HG03342 (cell line): Measurements from ENCODE around the gene RBMS3.
A peak's percentile ranks its signal among the peaks of the same experiment; 100 is the strongest.

Experiments
- ATAC-seq: cut with Tn5 transposase; IDR thresholded peaks from one replicate; pipeline ENCODE4 v1.9.1; 2021; ENCODE audit warnings: mild to moderate bottlenecking, moderate library complexity; ENCODE audit not compliant: unreplicated experiment

RBMS3 gene

GRCh38 chr3:29701326-29701983, 420.6 kb downstream of the RBMS3 start:
- ATAC-seq = no peak

DNA sequence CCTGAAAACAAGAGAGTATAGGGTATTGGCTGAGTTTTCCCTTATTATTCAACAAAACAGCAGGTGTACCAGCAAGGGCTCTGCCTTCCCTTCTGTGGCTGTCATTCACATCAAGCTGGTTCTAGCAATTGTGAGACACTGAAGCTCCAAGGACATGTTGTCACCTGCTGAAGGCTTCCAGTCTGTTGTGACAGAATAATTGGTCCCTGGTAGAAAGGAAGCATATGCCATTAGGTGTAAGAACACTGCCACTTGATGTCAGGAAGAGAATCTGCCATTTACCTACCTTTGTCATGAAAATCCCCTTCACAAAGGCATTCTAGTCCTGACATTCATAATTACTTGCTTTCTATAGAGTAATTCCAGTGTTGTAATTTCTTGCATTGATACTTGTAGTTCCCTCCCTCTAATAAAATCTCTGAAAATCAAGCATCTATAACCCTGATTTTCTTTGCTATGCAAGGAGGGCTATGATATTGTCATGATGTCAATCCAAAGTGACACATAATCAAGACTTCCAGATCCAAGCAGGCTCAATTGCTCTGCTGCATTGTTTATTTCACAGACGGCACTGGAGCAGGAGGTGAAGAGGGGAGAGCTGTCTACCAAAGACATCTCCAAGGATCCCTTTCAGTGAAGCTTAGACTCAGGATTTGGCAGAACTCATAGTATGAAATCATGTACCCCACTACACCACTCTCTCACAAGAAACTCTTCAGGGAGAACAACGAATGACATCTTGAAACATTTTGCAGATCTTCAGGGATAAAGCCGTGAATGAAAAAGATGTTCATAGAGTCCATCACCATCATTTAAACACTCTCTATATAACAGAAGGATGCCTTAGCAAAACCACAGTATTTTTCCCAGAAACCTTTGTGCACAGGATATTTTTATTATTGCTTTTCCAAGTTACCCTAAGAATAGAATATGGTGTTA, 425.3 kb downstream of the RBMS3 start:
- ATAC-seq = no peak

- ATAC-seq = no peak
Observed at GRCh38 chr3:29708884-29709283, 428.0 kb downstream of the RBMS3 start.

DNA sequence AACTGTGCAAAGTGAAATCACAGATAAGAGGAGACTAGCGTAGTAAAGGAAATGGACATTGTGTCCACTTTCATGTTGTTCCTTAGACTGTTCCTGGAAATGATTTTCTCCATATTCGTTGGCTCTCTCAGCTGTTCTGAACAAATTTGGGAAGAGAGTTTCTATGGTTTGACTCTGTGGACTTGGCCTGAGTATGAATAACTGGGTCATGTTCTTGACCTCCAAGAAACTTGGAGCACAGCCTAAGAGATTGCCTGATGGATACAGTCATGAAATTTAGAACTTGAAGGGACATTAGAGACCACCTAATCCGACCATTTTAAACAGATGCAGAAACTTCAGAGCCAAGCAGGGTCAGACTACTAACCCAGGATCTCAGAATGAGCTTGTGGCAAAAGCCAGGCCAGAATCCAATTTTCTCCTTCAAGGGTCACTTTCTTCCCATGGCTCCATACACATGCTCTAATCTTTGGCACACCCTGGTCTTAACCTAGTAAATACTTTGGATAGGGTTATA, 430.4 kb downstream of the RBMS3 start:
- ATAC-seq = no peak

DNA sequence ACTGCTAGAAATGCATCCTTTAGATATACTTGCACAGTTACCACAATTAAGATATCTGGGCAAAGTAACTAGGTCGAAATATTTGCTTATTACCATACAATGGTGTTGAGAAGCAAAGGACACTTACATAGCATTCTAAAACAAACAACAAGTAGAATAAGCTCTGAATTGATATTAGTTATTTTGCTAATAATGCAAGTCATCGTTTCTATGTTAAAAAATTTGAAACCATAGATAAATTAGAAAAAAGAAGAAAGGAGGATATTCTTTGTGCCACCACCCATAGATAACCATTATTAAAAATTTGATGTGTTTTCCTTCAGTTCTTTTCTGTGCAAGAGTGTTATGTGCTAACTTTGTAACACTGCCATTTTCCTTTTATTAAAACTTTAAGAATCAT, 435.3 kb downstream of the RBMS3 start:
- ATAC-seq = no peak

DNA sequence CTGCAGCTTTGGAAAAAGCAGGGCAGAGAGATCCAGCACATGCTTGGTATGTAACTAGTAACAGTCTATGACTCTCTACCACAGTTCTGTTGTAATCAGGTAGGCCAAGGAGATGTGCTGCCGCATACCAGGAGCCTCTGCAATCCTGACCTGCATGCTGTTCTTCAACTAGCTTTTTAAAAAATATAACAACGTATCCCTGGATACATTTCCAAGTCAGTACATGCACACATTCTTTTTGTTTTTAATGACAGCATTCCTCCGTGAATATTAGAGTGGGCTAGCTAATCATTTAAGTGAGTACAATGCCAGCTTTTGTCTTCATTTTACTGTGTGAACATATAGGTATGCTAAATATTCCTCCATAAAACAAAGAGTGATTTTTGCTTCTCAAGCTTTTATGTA, 437.8 kb downstream of the RBMS3 start:
- ATAC-seq = no peak

DNA sequence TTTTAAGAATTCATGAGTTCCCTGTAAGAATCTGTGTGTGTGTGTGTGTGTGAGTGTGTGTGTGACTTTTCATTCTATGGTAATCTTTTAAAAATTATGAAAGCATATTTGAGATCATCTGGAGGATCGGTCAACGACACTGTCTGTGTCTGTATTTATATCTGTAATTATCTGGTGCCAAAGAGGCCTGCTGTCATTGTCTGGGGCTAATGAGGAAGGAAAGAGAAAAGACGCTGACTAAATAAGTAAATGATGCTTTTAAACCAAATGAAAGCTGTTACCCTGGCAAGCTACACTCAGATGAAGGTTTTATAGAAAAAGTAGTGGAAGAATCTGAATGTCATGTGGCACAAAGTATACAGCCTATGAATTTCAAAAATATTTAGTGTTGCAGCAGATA, 439.8 kb downstream of the RBMS3 start:
- no peak for ATAC-seq

- ATAC-seq = no peak
Observed at GRCh38 chr3:29721789-29722188, 440.9 kb downstream of the RBMS3 start.

DNA sequence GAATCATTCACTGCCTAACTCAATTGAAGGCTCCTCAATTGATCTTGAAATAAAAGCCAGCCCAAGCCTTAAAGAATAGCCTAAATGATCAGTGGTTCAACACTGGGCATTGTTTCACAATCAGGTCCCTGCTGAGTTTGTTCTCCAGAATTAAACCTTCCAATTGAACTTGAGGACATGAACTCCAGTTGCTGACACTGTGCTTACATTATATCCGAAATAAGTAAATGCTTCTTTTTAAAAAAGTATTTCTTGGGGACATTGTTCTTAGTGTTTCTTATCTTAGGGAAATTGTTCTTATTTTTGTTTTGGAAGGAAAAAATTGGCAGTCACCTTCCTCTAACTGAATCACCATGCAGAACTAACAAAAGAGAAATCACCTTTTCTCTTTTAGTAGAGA, 450.2 kb downstream of the RBMS3 start:
- ATAC-seq = no peak

GRCh38 chr3:29741231-29741630, 460.4 kb downstream of the RBMS3 start:
- no peak for ATAC-seq

DNA sequence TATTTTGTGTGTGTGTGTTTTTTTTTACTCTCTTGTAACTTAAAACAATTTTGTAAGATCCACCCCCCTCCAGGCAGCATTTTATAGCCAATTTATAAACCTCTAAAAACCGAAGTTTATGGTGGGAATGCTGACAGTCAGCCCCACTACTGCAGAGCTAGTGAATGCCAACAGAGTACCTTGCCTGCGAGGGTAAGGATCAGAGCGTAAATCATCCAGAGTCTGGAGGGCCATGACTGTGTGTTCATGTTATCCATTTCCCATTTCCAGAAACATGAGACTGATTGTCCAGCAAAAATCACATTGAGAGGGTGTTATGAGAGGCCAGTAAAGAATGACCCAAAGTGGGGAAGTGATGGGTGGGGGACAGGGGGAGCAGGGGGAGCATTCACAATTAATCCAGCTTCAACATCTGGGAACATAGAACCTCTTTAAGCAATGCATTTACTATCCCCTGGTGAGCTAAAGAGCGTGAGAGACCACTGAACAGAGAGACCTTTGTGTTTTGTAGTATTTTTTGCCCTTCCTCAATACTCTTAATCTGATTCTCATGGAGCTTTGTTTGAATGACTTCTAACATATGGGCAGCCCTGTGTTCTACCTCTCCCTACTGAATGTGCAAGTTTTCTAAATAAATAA, 464.5 kb downstream of the RBMS3 start:
- no peak for ATAC-seq

DNA sequence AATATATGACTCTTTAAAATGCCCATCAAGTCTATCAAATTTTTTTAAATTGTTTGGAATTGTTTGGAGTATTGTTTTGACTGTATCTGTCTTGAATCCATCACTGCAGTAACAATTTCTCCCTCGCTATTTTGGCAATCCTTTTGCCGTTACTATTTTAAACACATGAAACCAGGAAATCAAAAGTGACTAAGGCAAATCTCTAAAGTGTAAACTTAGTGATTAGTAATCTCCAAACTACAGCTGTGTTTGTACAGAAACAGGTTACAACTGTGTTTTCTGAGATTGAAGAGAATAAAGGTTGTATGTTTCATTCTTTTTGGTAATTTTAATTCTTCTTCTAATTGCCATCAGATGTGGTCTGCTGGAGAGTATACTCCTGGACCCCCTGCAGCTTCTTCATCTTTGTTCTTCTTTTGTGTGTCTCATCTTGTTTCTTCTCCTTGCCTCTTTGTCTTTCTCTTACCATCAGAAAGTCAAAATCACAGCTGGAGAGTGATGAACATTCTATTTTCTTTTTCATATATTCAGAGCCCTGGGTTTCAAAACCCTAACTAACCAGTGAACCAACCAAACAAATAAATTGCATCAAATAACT, 465.4 kb downstream of the RBMS3 start:
- no peak for ATAC-seq

- ATAC-seq = no peak
Observed at GRCh38 chr3:29747991-29748390, 467.1 kb downstream of the RBMS3 start.

DNA sequence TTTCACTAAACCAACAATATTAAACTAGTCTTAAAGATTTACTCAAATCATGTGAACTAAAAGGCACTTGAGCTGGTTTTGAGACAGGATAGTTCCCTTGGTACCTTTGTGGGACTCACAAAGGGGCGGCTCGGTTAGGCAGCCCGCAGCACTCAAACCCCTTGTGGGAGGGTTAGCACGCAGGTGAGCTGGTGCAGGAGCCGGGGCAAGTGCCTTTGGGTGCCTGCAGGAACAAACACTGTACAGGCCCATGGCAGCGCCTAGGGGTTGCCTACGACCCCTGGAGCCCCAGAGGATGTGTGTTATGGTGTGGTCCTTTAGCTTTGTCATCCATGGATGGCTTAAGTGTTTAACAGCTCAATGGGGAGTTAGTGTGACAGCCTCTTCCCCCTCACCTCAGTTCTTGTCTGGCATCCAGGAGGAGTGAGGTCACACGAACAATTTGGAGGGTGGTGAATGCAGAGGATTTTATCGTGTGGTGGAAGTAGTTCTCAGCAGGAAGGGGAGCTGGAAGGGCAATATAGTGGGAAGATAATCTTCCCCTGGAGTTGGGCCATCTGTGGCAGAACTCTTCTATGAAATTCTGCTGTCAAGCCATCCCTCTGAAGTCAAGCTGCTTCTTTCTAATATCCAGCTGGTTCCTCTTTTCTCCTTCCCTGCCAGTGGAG, 470.9 kb downstream of the RBMS3 start:
- no peak for ATAC-seq

DNA sequence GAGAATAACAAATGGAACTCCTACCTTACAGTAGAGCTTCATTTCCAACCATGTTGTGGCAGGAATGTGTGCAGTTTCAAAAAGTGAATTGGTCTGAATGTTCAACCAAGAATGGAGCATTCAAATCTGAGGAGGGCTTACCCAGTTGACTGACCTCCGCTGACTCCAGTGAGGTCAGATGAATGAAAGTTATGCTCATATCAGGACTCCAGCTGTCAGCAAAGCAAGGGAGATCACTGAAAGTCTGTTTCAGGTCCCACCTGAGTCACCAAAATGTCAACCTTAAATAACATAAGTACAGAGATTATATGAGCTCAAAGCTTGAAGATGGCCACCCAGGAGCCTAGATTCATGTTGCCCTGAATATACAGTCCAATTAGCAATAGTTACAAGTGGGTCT, 473.5 kb downstream of the RBMS3 start:
- ATAC-seq = peak; percentile 48

DNA sequence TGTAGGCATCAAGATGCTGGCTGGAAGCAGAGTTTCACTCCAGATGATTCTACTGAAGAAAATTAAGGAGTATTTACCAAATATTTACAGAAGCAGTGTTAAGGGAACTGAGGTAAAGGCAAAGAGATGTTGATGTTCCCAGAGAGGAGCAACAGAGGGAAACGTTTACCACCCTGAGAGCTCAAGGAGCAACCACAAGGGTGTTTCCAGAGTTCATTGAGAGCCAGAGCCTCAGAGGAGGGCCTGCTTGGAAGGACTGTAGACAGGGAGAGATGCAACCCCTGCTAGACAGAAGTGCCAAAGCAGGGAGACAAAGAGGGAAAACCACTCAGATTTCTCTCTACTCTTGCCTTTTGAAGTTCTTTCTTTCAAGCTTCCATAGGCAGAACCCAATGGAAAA, 474.5 kb downstream of the RBMS3 start:
- no peak for ATAC-seq

DNA sequence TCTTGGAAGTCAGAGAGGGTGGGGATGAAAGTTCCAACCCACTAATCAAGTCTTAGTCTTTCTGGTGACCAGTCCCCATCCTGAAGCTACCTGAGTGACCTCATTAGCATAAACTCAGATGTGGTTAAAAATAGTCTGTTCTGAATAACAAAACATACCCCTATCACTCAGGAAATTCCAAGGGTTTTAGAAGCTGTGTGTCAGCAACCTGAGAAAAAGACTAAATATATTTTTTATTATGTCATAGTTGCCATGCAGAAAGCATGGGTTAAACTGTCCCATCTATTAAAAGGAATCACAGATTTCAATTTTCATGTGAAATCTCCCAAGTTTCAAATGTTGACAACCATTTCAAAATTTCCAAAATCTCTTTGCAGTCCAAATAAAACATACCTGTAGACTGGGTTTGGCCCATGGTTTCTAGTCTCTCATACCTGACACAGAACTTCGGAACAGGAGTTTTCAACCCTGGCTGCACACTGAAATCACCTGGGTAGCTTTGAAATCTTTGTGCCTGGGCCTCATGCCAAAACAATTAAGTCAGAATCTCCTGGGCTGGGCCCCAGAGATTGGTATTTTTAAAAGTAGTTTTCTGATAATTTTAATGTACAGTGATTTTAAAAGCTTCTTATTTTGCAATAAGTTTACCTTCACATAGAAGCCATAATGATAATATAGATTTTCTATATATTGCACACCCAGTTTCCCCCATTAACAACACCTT, 476.3 kb downstream of the RBMS3 start:
- no peak for ATAC-seq

DNA sequence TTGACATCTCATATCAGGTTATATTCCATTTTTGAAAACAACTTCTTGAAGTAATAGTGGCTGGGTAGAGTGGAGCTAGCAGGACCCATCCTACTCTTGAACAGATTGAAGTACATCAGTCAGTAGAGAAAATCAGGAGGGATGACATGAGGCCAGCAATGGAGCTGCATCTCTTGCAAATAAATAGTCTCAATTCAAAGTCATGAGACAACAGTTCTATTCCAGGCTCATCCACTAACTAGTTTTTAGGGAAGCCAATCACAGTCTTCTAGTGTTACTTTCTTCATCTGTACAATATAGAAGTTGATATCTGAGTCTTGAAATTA, 477.2 kb downstream of the RBMS3 start:
- no peak for ATAC-seq

- ATAC-seq = no peak
Observed at GRCh38 chr3:29758434-29759322, 477.8 kb downstream of the RBMS3 start.
